Lung (tissue), 12 donors: ENCODE measurements around the gene ASB4. TPM values are rescaled to one million over a fixed set of nuclear protein-coding genes. Genes with fewer than 3 reads are reported as not detected.
A peak's percentile ranks its signal among the peaks of the same experiment; 100 is the strongest.

Source experiments
- ATAC-seq: fragments of 200-7000 bp; cut with Tn5 transposase; one replicate; pipeline ENCODE4 v1.9.1; 2020; ENCODE audit warnings: moderate number of reproducible peaks; ENCODE audit not compliant: insufficient read depth, low FRiP score
- DNase-seq, 3 donors: peaks; one replicate each; pipeline ENCODE4 v3.0.0-alpha.2; 2013 to 2017
- H3K27ac ChIP-seq, 2 donors: one replicate each; pipeline ENCODE4 v1.5.1; 2013; ENCODE audit warnings: mild to moderate bottlenecking in 2 of 2, moderate library complexity in 2 of 2, control low read depth in 1 of 2, inconsistent platforms in 1 of 2, low read depth in 1 of 2, low read length in 1 of 2
- H3K27me3 ChIP-seq, 3 donors: one replicate each; pipeline ENCODE4 v1.5.1; 2013; ENCODE audit warnings: low read length in 2 of 3; ENCODE audit not compliant: control insufficient read depth in 3 of 3, insufficient read depth in 3 of 3
- H3K36me3 ChIP-seq, 4 donors: one replicate each; pipeline ENCODE4 v1.5.1; 2013; ENCODE audit warnings: low read length in 4 of 4, mild to moderate bottlenecking in 1 of 4, moderate library complexity in 1 of 4; ENCODE audit not compliant: control insufficient read depth in 4 of 4, insufficient read depth in 4 of 4
- H3K4me1 ChIP-seq, 5 donors: one replicate each; pipeline ENCODE4 v1.5.1; 2013; ENCODE audit warnings: low read length in 5 of 5, mild to moderate bottlenecking in 2 of 5, moderate library complexity in 1 of 5; ENCODE audit not compliant: control insufficient read depth in 5 of 5, insufficient read depth in 5 of 5
- H3K4me3 ChIP-seq: one replicate; pipeline ENCODE4 v1.5.1; 2013; ENCODE audit warnings: mild to moderate bottlenecking, control low read depth, moderate library complexity
- H3K9ac ChIP-seq, 2 donors: one replicate each; pipeline ENCODE4 v1.5.1; 2013; ENCODE audit warnings: low read length in 2 of 2, control low read depth in 1 of 2; ENCODE audit not compliant: insufficient read depth in 1 of 2
- H3K9me3 ChIP-seq, 4 donors: one replicate each; pipeline ENCODE4 v1.5.1; 2013; ENCODE audit warnings: low read length in 3 of 4, mild to moderate bottlenecking in 1 of 4, moderate library complexity in 1 of 4; ENCODE audit not compliant: control insufficient read depth in 4 of 4, insufficient read depth in 3 of 4
- WGBS, 2 donors: extraction: QIAGEN DNeasy Blood & Tissue Kit; methylation state at CpG; one replicate each; pipeline ENCODE4 v1.1.7; 2013; 5-methylcytosine and 5-hydroxymethylcytosine counted together
- polyA plus RNA-seq, 2 donors: library from polyadenylated mRNA; stranded (reverse); fragments of 200-250 nt; gene quantifications; one replicate each; pipeline ENCODE4 v1.2.1, GENCODE V29; 2013
- total RNA-seq, 2 donors: library from RNA; depleted of rRNA in 1 of 2; stranded (reverse); fragments of >200 nt in 1 of 2; gene quantifications; one replicate each; pipeline ENCODE4 v1.2.1, GENCODE V29; 2014 to 2021
- TF ChIP-seq, protein P1 (sequence below): IDR thresholded peaks from 2 replicates; pipeline ENCODE4 v1.5.1; 2012; ENCODE audit warnings: mild to moderate bottlenecking; ENCODE audit errors: control extremely low read depth, extremely low read depth
- donor health status: control.
- donor health status: control.
- donor health status: Bipolar disorder and iron deficiency.
- donor health status: healthy.
- donor health status: DM: yes; HTN: yes; CAD: no.

Gene ASB4
- total and polyA plus RNA-seq, 4 donors, result 0.05 to 3.3 (median 0.60) TPM

GRCh38 chr7:95544171-95544570, 58.4 kb downstream of the ASB4 start:
- Histone ChIP-seq H3K9me3 (no peaks in the 10 kb centered on the region), H3K4me1 (peaks cover 1 to 23% (median 4%) of the 10 kb centered on the region in 5 donors), H3K36me3 (no peaks in the 10 kb centered on the region), H3K27ac (no peak overlapping the region), H3K9ac (no peak overlapping the region), H3K27me3 (no peaks in the 10 kb centered on the region), H3K4me3 (no peak overlapping the region)
- WGBS, 2 donors, result 74 to 82% methylated on average over 1 of the region's 1 CpG
- TF ChIP-seq, protein P1, sequence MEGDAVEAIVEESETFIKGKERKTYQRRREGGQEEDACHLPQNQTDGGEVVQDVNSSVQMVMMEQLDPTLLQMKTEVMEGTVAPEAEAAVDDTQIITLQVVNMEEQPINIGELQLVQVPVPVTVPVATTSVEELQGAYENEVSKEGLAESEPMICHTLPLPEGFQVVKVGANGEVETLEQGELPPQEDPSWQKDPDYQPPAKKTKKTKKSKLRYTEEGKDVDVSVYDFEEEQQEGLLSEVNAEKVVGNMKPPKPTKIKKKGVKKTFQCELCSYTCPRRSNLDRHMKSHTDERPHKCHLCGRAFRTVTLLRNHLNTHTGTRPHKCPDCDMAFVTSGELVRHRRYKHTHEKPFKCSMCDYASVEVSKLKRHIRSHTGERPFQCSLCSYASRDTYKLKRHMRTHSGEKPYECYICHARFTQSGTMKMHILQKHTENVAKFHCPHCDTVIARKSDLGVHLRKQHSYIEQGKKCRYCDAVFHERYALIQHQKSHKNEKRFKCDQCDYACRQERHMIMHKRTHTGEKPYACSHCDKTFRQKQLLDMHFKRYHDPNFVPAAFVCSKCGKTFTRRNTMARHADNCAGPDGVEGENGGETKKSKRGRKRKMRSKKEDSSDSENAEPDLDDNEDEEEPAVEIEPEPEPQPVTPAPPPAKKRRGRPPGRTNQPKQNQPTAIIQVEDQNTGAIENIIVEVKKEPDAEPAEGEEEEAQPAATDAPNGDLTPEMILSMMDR, result no peak
- DNase-seq (no peak), ATAC-seq (no peak)

- ATAC-seq (peak; percentile 60), DNase-seq (peak; percentile 46 to 85 (median 83))
- peak overlapping the region; percentile 40 to 88 for H3K27ac ChIP-seq
- TF ChIP-seq, protein P1, result peak; percentile 56
- peaks cover 1 to 26% (median 9%) of the 10 kb centered on the region in 5 donors for H3K4me1 ChIP-seq
- H3K9me3 ChIP-seq, result no peaks in the 10 kb centered on the region
- H3K9ac ChIP-seq, result peak overlapping the region in 1 of 2 donors; percentile 73
- H3K27me3 ChIP-seq, result no peaks in the 10 kb centered on the region
- H3K36me3 ChIP-seq, result no peaks in the 10 kb centered on the region
- no peak overlapping the region for H3K4me3 ChIP-seq
- WGBS, 2 donors, result 16 to 29% methylated on average over 3 of the region's 3 CpGs
These were observed 59.4 kb downstream of the ASB4 start for GRCh38 chr7:95545007-95545615.

DNA sequence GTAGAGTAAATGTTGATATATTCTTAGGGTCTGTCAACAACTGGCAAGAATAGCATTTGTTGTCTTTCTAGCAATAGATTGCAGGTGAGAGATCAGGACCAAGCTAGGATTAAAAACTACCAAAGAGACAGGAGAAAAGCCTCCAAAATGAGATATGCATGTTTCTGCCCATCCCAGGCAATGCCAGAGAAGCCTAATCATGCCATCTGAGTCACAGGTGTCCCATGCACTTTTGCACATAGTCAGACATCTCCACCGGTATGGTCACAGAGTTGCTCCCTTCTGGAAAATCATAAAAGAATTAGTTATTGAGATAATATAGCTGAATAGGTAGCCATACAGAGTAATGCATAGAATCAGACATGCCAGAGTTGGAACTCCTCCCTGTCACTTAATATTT, 59.9 kb downstream of the ASB4 start:
- Histone ChIP-seq H3K4me3 (no peak overlapping the region), H3K27me3 (no peaks in the 10 kb centered on the region), H3K4me1 (peaks cover 3 to 29% (median 14%) of the 10 kb centered on the region in 5 donors), H3K9me3 (no peaks in the 10 kb centered on the region), H3K36me3 (no peaks in the 10 kb centered on the region), H3K27ac (peak overlapping the region; percentile 24 to 88), H3K9ac (no peak overlapping the region)
- TF ChIP-seq, protein P1, result no peak
- ATAC-seq (no peak), DNase-seq (no peak)
- WGBS, 2 donors, result 90 to 97% methylated on average over 1 of the region's 1 CpG

- TF ChIP-seq, protein P1, result no peak
- 50 to 74% methylated on average over 4 of the region's 4 CpGs for WGBS, 2 donors
- Histone ChIP-seq H3K27me3 (no peaks in the 10 kb centered on the region), H3K4me3 (no peak overlapping the region), H3K9ac (no peak overlapping the region), H3K9me3 (no peaks in the 10 kb centered on the region), H3K27ac (peak overlapping the region in 1 of 2 donors; percentile 88), H3K4me1 (peaks cover 6 to 34% (median 15%) of the 10 kb centered on the region in 5 donors), H3K36me3 (no peaks in the 10 kb centered on the region)
- no peak for DNase-seq
- no peak for ATAC-seq
These were observed 60.9 kb downstream of the ASB4 start for GRCh38 chr7:95546647-95547046.
